Measurements from ENCODE around the gene FAM193B.
"Not testable (repeated sequence)": the region's sequence is repeated elsewhere in the genome, so short reads cannot be mapped to it uniquely, and the experiment has no call there.

The FAM193B gene

DNA sequence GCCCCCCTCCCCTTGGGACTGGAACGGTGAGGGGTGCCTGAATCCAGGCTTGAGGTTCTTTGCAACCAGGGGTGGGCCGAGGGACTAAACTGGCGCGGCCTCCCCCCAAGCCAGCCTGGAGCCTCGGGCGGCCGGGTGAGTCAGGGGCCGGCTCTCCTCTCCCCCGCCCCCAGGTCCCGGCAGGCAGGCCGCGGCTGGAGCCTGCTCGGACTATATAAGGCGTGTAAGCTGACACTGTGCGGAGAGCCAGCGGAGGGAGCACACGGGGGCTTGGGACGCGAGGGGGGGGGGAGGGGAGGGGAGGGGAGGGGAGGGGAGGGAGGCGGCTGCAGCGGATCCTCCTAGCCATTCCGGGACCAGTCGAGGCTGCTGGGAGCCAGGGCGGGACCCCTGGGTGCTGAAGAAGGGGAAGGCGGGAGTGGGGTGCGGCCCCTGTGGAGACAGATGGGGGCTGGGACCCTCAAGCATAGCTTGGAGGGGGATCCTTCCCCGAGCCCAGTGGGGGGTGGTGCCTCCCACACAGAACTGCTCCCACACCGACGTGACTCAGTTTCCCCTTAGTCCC, 57.6 kb downstream of the FAM193B start:
- DNase-seq, result peak; percentile 18

DNA sequence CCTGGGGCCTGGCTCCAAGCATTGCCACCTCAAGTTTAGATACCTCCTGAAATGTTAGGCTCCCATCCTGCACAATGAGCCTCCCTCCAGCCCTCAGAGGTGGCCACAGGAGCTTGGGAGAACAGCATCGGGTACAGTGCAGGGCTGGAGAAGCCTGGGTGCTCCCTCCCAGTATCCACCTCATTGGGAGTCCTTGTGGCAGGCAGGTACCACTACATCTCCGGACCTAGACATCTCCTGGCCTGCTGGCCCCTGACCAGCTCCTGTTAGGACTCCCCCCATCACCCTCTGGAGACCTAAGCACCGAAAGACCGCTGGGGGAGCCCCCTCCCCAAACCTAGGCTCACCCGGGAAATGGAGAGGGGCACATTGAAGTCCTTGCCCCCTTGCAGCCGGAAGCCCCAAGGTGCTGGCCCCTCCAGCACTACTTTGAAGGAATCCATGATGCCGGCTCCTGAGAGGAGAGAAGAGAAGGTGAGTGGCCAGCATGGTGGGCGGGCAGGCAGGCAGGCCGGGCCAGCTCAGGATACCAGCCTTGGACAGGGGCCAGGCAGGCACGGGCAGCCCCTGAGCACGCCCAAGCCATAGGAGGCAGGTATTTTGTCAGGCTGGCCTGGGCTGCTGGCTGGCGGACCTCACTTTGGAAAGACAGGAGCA, 58.2 kb downstream of the FAM193B start:
- peak; percentile 24 for DNase-seq

DNA sequence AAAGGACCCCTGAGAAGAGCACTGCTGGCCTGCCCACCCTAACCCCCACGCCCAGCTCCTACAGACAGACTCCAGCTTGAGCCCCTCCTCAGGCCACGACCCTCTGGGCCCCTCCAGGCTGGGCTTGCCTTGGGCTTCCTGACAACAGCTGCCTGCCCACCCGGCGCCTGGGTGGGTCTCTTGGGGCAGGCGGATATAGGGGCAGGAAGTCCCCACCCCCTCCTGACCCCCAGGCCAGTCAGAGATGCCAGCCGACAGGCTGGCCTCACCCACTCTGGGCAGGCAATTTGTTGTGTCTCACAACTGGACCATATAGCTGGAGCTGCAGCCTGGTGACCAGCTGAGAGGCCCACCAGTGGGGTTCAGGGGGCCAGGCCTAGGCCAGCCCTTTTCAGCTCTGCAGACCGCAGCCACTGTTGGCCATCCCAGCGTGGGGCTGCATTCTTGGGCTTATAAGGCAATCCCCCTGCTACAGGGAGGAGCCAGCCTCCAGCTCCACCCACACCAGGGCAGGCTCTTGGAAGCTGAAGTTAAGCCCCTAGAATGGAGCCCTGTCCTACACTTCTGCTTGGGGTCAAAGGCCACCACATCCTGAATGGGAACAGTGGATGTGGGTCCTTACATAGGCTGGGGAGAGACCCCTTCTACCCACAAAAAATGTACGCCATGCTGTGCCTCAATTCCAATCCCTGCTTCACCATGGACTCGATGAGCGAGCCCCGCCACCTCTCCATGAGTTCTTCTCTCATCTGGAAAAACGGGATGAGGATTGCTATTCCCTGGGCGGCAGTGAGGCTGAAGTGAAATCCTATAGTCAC, 58.9 kb downstream of the FAM193B start:
- no peak for DNase-seq

DNA sequence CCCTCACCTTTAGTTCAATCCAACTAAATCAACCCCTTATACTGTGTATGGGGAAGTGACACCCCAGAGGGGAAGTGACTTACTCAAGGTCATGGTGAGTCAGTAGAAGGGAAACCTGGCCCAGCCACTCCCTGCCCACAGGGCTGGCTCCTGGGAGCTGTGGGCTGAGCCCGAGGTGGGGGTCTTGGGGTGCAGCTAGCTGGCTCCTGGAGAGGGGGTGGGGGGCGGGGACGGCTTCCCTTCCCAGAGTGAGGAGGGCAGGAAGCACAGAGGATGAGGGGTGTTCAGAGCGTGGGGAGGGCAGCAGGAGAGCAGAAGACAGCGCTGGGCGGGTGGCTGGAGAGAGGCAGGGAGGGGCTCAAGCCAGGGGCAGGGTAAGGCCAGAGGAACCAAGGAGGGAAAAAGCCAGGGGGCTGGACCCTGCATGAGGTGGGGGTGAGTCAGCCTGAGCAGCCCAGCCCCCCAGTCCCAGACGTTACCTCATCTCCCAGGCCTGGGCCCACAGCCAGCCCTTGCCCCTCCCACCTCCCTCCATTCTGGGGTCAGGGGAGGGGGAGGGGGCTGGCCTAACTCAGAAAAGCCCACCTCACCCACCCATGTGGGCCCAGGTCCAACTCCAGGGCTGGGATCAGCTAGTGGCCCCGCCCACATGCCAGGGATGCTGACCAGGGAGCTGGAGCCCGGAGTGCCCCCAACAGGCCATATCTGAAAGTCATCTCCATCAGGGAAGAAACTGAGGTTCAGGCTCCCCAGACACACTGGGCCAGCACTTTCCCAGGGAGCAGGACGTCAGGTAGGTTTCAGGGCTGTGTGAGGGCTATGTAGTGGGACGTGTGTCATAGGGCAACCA, 59.8 kb downstream of the FAM193B start:
- DNase-seq, result peak; percentile 19

DNA sequence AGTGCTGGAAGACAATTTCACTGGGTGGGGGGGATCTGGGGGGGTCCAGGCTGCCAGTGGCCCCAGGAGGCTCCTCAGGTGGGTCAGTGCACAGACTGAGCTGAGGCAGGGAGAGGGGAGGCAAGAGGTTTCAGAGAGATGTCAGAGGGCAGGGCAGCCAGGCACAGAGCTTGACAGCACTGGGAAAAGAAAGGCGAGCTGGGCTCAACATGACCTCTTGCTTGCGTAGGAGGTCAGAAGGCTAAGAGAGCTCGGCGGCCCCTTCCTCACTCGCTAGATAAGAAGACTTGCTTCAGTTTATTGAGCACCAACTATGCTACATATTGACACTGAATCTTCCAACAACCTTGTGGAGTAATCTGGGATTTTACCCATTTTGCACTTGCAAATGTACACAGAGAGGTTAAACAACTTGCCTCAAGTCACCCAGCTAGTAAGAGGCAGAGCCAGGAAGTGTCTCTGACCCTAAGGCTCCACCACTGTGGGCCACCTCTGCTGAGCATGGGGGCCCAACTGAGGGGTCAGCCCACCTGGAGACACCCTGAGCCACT, 60.5 kb downstream of the FAM193B start:
- no peak for DNase-seq

DNA sequence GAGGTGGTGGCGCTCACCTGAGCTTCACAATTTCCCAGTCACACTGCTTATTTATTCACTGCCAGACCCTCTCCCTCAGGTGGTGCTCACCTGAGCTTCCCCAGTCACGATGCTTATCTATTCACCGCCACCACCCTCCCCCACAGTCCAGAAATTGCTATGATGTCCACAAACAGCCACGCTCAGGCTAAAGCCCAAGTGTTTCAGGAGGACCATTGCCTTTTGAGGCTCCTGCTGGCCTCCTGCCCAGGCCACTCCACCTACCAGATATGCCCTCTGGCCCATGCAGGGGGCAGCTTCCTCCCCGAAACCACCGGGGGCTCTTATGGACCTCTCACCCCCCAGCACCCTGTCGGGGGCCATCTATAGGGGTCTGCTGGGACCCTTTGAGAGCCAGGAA, 61.5 kb downstream of the FAM193B start:
- DNase-seq, result no peak

DNA sequence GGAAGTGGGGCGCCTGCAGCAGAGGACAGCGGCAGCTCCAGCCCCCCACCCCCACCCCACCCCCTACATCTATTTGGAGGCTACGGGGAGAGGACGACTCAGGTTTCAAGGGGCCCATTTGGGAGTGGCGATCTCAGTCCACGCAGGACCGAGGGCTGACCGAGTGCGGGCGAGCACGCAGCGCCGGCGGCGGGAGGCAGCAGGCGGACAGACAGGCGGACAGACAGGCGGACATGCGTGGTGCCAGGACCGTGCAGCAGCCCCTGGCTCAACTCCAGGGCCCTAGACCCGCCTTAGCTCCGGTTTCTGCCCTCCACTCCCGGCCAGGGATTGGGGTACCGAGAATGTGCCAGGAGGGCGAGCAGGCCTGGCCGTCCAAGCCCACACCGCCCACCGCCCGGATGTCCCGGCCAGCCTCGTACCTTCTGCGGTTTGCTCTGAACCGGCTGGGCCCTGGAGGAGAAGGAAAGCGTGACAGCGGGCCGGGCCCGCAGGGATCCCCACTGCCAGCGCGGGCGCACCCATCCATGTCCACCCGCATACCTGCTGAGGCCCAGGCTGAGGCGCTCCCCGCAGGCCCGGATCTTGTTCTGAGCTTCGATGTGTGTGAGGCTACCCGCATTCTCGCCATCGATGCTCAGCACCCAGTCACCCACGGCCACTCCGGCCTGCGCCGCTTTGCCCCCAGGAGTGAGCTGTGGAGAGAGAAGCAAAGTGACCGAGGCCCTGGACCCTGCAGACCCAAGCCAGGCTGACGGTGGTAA, 62.2 kb downstream of the FAM193B start:
- no peak for DNase-seq

DNA sequence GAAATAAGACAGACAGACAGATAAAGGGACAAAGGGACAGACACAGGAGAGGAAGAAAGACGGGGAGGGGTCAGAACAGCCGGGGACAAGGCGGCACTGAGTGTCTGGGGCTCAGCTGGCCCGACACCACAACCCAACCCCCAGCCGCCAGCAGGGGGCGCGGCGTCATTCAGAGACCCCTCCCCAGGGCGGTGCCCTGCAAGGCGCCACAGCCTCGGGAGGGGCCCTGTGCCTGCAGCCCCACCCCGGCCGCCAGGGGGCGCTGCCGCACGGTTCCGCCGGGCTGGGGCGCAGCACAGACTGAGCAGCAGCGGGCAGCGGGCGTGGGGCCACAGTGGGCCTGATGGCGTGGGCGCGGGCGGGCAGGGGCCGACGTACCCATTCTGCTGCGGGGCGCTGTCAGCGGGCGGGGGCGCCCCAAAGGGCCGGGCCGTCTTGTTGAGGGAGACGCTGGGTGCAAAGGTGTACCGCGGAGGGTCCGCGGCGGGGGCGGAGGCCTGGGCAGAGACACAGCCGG, 62.9 kb downstream of the FAM193B start:
- DNase-seq, result peak; percentile 42

DNA sequence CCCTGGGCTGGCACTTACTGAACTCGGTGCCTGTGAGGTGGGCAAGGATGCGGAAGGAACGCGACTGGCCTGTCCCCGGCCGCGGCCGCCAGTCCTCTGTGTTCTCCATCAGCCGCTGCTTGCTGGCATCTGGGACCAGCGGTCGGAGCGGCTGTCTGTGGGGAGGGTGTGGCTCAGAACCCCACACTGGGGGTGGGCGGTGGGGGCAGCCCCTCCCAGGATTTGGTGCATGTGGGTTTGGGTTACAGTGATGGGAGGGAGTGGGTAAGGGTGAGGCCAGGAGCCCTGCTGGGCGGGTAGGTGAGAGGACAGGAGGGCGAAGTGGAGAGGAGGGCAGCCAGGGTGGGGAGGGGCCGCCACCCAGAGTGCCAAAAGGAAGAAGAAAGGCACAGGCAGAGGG, 63.4 kb downstream of the FAM193B start:
- DNase-seq, result no peak

DNA sequence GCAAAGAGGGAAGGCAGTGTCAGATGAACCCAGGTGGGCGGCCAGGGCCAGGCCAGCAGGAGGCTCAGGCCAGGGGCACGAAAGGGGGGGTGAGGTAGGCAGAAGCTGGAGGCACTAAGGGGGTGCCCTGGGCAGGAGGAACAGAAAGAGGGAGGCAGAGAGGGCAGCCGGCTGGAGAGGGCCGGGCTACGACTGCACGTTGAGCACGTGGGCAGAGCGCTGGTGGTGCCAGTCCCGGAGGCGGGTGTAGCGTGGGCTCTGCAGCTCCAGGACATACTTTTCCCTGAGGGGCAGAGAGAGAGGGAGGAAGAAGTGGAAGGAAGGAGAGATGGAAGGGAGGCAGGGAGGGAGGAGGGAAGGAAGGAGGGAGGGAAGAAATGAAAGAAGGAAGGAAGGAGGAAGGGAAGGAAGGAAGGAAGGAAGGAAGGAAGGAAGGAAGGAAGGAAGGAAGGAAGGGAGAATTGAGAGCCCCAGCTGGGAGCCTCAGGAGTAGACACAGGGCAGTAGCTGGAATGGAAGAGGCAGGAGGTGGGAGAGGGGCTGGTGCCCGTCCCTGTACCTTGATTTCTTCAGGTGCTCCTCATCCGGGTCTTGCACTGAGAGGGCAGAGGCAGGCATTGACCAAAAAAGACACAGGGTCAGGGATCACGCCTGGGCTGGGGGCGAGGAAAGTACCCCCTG, 63.9 kb downstream of the FAM193B start:
- no peak for DNase-seq

DNA sequence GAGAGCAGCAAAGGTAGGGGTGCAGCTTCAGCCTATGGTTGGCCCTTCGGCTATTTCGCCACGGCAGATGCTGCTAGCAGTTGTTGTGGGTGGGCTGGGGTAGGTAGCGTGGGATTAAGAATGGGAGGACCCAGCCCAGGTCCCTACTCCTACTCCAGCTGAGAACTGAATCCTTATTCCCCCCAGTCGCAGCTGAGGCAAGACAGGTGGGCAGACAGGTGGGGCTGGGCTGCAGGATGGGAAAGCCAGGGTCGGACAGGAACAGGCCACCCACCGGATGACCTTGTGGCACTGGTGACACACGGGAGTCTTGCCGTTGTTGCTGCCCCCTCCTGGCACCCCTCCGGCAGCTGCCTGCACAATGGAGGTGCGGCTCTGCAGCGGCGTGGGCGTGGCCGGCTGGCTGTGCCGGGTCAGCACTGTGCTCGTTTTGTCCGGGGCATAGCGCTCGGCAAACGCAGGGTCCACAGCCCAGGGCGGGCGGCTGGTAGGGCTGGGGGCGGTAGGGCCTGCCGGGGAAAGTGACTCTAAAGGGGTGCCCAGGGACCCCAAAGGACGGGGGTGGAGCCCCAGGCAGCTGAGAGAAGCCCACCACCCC, 65.1 kb downstream of the FAM193B start:
- DNase-seq, result no peak

DNA sequence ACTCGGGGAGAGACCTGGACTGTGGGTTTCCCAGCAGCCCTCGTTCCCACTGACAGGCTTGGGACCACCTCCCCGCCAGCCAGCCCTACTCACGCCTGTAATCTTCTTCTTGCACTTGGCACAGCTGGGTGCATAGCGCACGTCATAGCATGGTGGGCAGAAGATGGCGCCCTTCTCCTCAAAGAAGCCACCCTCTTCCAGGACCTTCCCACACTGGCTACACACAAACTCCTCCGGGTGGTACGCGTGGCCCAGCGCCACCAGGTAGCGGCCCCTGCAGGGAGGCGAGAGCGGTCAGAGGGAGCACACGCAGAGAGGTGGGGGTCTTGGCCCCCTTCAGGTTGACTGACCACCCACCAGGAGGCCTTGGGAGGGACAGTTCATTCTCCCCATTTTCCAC, 66.4 kb downstream of the FAM193B start:
- DNase-seq, result peak; percentile 43

DNA sequence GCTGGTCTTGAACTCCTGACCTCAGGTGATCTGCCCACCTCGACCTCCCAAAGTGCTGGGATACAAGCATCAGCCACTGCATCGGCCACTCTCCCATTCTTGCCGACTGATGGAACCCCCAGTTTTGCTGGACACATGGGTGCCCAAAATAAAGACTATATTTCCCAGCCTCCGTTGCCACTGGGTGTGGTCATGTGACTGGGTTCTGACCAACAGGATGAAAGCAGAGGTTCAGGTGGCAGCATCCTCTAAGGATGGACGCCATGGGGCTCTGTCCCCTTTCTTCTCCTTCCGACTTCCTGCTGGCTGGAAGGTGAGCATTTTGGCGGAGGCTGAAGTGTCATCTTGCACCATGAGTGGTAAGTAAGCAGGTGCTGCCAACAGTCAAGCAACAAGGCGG, 67.2 kb downstream of the FAM193B start:
- no peak for DNase-seq

DNA sequence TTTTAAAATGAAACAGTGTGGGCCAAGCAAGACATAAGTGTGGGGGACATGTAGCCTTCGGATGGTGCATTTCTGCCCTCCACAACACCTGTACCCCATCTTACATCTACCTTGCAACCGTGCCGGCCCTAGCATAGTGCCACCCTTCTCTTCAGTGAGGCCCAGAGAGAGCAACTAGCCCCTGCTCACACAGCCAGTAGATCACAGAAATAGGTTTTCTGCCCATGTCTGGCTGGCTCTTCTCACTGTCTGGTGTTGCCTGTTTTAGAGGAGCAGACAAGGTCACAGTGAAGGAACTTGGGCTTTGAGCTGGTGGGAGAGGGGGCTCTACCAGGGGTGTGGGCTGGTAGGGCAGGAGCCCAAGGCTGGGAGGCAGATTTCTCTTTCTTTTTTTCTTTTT, 68.1 kb downstream of the FAM193B start:
- no peak for DNase-seq

DNA sequence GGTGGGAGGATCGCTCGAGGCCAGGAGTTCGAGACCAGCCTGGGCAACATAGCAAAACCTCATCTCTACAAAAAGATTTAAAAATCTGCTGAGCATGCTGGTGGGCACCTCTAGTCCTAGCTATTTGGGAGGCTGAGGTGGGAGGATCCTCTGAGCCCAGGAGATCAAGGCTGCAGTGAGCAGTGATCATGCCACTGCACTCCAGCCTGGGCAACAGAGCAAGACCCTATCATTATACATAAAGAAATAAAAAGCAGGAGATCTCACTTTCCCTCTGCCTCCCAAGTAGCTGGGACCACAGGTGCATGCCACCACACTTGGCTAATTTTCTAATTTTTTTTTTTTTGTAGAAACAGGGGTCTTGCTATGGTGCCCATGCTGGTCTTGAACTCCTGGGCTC, 68.6 kb downstream of the FAM193B start:
- not testable (repeated sequence) for DNase-seq

DNA sequence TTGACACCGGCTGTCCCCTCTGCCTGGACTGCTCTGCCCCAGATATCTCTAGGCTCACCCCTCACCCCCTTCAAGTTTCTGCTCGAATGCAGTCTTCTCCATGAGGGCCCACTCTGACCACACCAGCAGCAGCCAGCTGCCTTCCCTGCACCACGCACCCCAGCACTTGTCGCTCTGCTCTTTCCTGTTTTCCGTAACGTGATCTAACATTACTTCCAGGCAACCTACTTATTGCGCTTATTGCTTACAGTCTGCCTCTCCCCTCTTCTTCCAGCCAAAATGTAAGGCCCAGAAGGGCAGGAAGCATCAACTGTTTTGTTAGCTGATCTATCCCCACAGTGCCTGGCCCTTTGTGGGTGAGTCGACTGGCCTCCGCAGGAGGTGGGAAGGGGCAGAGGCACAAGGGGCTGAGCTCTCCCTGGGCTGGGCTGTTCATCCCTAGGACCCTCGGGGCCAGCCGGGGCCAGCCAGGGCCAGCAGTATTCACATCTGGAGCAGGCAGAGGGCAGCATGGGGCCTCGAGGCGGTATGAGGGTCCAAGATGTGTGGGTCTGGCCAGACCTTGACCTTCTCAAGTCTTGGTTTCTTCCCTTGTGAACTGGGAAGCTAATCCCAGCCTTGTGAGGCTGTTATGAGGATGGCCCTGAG, 69.3 kb downstream of the FAM193B start:
- no peak for DNase-seq

DNA sequence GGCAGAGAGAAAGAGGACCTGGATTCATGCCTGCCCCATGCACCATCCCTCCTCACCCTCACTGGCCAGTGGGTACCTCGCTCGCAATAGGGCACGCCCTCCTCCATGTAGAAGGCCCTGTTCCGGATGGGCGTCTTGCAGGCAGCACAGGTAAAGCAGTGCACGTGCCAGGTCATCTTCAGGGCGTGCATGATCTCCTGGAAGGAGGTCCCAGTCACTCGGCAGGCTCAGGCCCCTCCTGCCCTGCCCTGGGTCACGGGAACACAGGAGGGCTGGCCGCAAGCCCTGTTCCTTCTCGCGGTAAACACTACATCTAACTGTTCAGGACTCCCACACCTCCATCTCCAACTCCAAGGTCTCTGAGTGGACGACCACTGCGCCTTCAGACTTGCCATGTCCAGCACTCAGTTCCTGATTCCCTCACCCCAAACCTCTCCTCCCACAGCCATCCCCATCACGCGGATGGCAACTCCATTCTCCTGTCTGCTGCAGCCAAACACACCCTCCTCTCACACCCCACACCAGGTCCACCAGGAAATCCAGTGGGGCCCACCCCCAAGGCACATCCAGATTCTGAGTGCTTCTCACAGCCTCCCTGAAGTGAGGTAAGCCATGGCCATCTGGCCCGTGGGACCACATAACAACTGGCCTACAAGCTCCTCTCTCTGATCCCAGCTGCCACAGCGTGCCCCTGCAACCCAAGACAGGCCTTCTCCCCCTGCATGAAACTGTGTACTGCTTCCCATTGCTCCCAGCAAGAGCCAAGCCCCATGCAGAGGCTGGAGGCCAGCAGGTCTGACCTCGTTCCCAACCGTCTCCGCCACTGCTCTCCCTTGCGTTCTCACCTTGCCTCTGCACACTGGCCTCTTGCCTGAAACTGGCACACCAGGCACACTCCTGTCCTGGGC, 70.1 kb downstream of the FAM193B start:
- no peak for DNase-seq

DNA sequence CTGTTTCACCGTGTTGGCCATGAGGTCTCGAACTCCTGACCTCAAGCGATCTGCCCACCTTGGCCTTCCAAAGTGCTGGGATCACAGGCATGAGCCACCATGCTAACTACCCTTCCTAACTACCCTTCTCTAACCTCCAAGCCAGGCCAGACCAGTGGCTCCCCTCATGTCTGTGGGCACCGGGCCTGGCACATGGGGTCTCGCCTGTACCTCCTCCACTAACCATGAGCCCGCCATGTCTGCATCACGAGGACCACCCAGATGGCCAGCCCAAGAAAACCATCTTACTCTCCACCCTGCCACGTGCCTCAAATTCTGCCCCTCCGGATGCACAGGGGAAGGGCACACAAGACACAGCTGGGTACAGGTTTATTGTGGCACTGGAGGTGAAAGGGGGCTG, 71.3 kb downstream of the FAM193B start:
- DNase-seq, result no peak

DNA sequence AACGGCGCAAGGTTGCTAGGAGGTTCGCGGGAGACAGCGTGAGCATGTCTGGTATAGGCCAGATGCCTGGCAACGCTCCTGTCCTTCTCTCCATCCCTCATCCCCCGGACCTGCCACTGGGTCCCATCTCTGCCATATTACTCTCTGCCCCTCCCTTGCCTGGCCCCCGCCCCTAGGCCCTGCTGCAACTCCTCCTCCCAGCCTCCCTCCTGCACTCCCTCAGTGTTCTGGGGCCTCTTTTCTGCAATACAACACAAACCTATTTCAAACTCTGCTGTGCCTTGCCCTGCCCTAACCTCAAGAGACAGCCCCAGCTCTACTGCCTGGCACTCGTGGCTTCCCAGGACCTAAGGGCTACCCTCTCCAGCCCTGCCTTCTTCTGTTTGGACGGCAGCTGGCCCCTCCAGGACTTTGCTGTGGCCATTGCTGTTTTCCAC, 72.0 kb downstream of the FAM193B start:
- no peak for DNase-seq

Measured in hematopoietic multipotent progenitor cell treated with erythropoietin and hydrocortisone succinate and interleukin-3 and kit ligand, for 8 days (in vitro differentiated cells).